Testis (tissue), 3 donors: Measurements from ENCODE around the gene TFB2M. TPM values are rescaled to one million over a fixed set of nuclear protein-coding genes. Genes with fewer than 3 reads are reported as not detected.
A peak's percentile ranks its signal among the peaks of the same experiment; 100 is the strongest.

Experiments used
- DNase-seq: peaks from one replicate; pipeline ENCODE4 v3.0.0-alpha.2; 2019
- H3K27ac ChIP-seq, 2 donors: fragments of 200-600 bp; sonication (generic); one replicate each; pipeline ENCODE4 v1.5.1; 2019
- H3K27me3 ChIP-seq: fragments of 200-600 bp; sonication (generic); one replicate; pipeline ENCODE4 v1.5.1; 2019
- H3K36me3 ChIP-seq: fragments of 200-600 bp; sonication (generic); one replicate; pipeline ENCODE4 v1.5.1; 2017; ENCODE audit warnings: low read depth; ENCODE audit errors: missing control alignments
- H3K4me1 ChIP-seq: fragments of 200-600 bp; sonication (generic); one replicate; pipeline ENCODE4 v1.5.1; 2019
- H3K4me3 ChIP-seq, 2 donors: fragments of 200-600 bp; sonication (generic); one replicate each; pipeline ENCODE4 v1.5.1; 2017 to 2019
- H3K9me3 ChIP-seq: fragments of 200-600 bp; sonication (generic); one replicate; pipeline ENCODE4 v1.5.1; 2017
- POLR2A ChIP-seq: fragments of 450-650 bp; IDR thresholded peaks from one replicate; pipeline ENCODE4 v1.6.1; 2017; ENCODE audit warnings: antibody characterized with exemption, mild to moderate bottlenecking, moderate library complexity
- WGBS, 2 donors: methylation state at CpG; one replicate each; pipeline ENCODE4 v1.1.5; 2018; 5-methylcytosine and 5-hydroxymethylcytosine counted together
- intact Hi-C: fragments of 100-400 bp; cut with DNase I; formaldehyde crosslinking; loops from one replicate; pipeline ENCODE4 v1.15.1; 2023; ENCODE audit warnings: low total_unique reads
- polyA plus RNA-seq: library from polyadenylated mRNA; stranded (reverse); fragments of 350-450 nt; fragmentation: Illumina TruSeq; extraction: RNeasy Lipid Tissue Mini Kit (QIAGEN cat#74804); gene quantifications from one replicate; pipeline ENCODE4 v1.2.3, GENCODE V29; 2014; ENCODE audit warnings: low read depth, low replicate concordance; ENCODE audit not compliant: insufficient read depth
- total RNA-seq, 2 donors: library from RNA; depleted of rRNA; stranded (reverse); fragments of >200 nt; gene quantifications; one replicate each; pipeline ENCODE4 v1.2.3, GENCODE V29; 2016
- TF ChIP-seq, protein P1 (sequence below), 3 experiments: fragments of 450-650 bp in 2 of 3; fragments of 200-600 bp in 1 of 3; sonication (generic) in 1 of 3; IDR thresholded peaks; one replicate each; pipeline ENCODE4 v1.5.1; 2016 to 2019; ENCODE audit warnings: antibody characterized with exemption in 3 of 3, mild to moderate bottlenecking in 2 of 3, moderate library complexity in 1 of 3

TFB2M gene
- total and polyA plus RNA-seq, 3 donors from 2014 or later = 15.7 to 20.0 (median 19.8) TPM

DNA sequence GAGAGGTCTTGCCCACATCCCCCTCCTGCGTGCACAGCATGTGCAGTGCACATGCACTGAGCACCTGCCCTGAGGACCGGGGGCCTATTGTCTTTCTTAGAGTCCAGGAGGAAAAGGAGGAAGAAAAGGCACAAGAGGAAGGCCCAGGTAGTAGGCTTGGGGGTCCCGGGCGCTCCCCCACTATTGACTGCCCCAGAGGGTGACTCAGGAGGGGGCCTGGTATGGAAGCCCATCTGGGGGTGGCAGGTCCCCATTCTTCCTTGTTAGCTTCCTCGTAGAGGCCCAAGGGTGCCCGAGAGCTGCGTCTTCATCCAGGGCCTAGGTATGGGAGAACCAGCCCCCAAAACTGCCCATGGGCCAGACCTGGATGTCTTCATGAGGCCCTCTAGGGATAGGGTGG, 54.9 kb downstream of the TFB2M start:
- TF ChIP-seq POLR2A = no peak
- TF ChIP-seq, protein P1, sequence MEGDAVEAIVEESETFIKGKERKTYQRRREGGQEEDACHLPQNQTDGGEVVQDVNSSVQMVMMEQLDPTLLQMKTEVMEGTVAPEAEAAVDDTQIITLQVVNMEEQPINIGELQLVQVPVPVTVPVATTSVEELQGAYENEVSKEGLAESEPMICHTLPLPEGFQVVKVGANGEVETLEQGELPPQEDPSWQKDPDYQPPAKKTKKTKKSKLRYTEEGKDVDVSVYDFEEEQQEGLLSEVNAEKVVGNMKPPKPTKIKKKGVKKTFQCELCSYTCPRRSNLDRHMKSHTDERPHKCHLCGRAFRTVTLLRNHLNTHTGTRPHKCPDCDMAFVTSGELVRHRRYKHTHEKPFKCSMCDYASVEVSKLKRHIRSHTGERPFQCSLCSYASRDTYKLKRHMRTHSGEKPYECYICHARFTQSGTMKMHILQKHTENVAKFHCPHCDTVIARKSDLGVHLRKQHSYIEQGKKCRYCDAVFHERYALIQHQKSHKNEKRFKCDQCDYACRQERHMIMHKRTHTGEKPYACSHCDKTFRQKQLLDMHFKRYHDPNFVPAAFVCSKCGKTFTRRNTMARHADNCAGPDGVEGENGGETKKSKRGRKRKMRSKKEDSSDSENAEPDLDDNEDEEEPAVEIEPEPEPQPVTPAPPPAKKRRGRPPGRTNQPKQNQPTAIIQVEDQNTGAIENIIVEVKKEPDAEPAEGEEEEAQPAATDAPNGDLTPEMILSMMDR (IDR thresholded peaks at IDR 0.05) = no peak
- no peaks in the 10 kb centered on the region for H3K27me3 ChIP-seq
- no peaks in the 10 kb centered on the region for H3K36me3 ChIP-seq
- intact Hi-C loops = no loop called here
- 97 to 98% methylated on average over 6 to 7 of the region's 7 CpGs for WGBS, 2 donors
- no peak overlapping the region for H3K4me3 ChIP-seq
- no peaks in the 10 kb centered on the region for H3K9me3 ChIP-seq
- no peak overlapping the region for H3K27ac ChIP-seq
- H3K4me1 ChIP-seq = no peaks in the 10 kb centered on the region
- DNase-seq = no peak

DNA sequence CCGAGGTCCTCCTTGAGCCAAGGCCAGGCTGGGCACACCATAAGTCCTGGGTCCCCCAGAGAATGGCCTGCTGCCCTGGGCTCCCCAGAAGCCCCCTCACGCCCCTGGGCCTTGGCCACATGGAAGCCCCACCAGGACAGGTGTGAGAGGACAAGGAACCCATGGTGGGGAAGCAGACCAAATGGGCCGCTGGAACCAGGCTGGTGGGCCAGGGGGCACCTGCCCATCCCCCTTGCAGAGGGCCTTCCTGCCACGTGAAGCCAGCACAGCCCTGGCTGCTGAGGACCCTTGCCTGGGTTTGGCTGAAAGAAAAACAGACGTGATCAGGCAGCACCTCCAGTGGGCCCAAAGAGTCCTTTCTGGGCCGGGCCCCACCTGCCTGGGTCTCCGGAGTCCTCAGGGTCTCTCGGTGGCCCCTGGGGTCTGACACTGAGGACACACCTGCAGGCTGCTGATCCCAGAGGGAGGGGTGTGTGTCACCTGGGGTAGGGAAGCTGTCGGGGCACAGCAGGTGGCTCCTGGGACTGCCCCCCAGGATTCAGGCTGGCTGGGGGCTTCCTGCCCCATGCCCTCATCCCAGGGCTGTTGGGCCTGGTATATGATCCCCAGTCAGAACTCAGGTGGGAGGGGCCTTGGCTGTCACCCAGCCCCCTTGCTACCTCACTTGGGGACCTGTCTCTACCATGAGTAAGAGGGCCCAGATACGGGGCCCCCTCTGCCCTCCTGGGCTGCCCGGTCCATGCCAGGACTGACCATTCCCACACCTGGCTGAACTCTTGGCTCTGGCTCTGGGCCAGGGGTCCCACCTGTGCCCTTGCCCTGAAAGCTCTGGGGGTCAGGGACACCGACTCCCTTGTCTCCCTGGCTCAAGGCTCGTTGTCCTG, 55.7 kb downstream of the TFB2M start:
- Histone ChIP-seq H3K4me3 (no peak overlapping the region), H3K4me1 (no peaks in the 10 kb centered on the region), H3K9me3 (no peaks in the 10 kb centered on the region), H3K27ac (no peak overlapping the region), H3K36me3 (no peaks in the 10 kb centered on the region), H3K27me3 (no peaks in the 10 kb centered on the region)
- intact Hi-C loops = no loop called here
- no peak for DNase-seq
- WGBS, 2 donors = 73 to 87% methylated on average over 3 to 10 of the region's 13 CpGs
- no peak for TF ChIP-seq POLR2A
- TF ChIP-seq, protein P1 (IDR thresholded peaks at IDR 0.05) = no peak

DNA sequence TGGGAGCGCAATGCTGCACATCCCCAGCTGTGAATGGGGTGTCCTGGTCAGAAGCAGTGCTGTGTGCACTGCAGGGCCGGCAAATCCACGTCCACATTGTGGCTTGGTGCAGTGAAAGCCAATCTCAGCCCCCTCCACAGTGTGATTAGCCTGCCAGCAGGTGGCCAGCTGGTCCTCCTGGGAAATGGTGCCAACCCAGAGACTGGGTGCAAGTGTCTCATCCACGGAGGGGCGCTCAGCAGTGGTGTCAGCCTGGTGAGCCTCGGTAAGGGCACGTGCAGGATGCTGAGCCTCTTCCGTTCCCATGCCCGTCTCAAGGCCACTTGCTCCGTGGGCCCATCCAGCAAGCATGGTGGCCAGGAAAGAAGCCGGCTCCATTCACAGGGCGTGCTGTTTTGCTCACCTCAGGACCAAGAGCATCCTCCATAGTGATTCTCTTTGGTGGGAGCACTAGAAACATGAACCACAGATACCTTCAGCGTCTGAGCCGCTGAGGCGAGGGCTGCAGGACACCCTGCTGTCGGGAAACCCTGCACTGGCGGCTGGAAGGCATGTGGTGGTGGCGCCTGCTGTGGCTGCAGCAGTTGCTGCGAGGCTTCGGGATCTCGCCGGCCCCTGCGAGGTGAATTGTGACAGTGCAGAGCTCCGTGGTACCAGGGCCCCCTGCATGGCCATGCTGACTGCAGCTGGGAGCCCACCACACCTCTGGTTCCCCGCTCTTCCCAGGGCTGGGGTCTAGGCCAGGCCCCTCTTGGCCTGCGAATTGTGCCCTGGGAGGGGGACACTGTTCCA, 57.0 kb downstream of the TFB2M start:
- intact Hi-C loops = no loop called here

DNA sequence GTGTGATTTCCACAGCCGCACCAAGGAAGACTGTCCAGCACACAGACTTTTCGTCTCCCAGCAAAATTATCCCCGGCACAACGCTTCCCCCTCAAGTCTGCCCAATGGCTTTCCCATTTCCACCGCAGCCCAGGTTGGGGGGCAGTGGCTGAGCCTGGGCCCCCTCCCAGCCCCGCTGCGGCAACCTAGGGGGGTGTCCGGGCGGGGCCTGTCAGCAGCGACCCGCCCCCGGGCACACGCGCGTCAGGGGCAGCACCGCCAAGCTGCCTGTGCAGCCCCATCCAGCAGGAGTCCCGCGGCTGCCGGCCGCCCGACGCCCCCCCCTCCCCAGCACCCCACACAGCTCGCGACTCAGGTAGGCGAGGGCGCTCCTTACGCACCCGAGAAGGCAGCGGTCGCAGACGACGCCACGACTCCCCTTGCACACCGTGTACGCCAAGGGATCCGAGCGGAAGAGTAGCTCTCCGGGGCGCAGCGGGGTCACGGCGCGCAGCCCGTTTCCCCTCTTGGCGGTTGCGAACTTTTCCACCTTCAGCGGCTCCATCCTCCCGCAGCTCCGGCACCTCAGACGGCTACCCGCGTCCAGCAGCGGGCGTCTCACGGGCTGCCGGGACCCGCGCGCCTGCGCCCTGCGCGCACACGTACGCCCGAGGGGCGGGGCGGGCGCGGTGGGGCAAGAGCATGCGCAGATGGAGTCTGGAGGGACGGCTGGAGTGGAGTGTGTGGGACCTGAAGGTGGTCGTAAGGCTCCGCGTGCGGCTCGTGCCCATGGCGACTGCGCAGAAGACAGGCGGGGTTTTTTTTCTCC, 59.2 kb downstream of the TFB2M start, which contains the start of gene SMYD3:
Gene SMYD3 (minus strand): TSS at position 606 of the 808 bp plus-strand sequence.
- peak; percentile 18 for TF ChIP-seq POLR2A
- TF ChIP-seq, protein P1 (IDR thresholded peaks at IDR 0.05) = no peak
- WGBS, 2 donors = 0 to 1% methylated on average over 17 to 73 of the region's 79 CpGs
- Histone ChIP-seq H3K4me3 (peak within 1 kb of the TSS; percentile 81 to 89), H3K4me1 (no peaks in the 10 kb centered on the region), H3K27ac (peak within 1 kb of the TSS; percentile 27 to 36), H3K36me3 (no peaks in the 10 kb centered on the region), H3K27me3 (no peaks in the 10 kb centered on the region), H3K9me3 (no peaks in the 10 kb centered on the region)
- intact Hi-C loops = no loop called here
- peak; percentile 81 for DNase-seq

More for the DNA sequence above, 57.0 kb downstream of the TFB2M start:
- WGBS, 2 donors = 90 to 93% methylated on average over 11 to 22 of the region's 26 CpGs
- H3K4me3 ChIP-seq = no peak overlapping the region
- no peak for DNase-seq
- no peaks in the 10 kb centered on the region for H3K36me3 ChIP-seq
- TF ChIP-seq, protein P1 (IDR thresholded peaks at IDR 0.05) = no peak
- no peak for TF ChIP-seq POLR2A
- no peaks in the 10 kb centered on the region for H3K27me3 ChIP-seq
- H3K9me3 ChIP-seq = no peaks in the 10 kb centered on the region
- H3K4me1 ChIP-seq = no peaks in the 10 kb centered on the region
- no peak overlapping the region for H3K27ac ChIP-seq
